ENCODE data around the gene MTMR11.

MTMR11 gene

GRCh38 chr1:149906570-149907075, 30.1 kb downstream of the MTMR11 start:
- TF ChIP-seq CTCF (IDR thresholded peaks at IDR 0.05; ENCODE audit: low read depth, low read length), result no peak
- no peak for DNase-seq (ENCODE audit: low read depth in 2 of 2)
- H3K4me3 ChIP-seq (replicated peaks in 1 of 2; ENCODE audit: low read depth in 2 of 2, low read length in 2 of 2), result no peak overlapping the region

GRCh38 chr1:149903836-149904491, 32.7 kb downstream of the MTMR11 start:
- DNase-seq (ENCODE audit: low read depth in 2 of 2), result no peak
- no peak overlapping the region for H3K4me3 ChIP-seq (replicated peaks in 1 of 2; ENCODE audit: low read depth in 2 of 2, low read length in 2 of 2)
- TF ChIP-seq CTCF (IDR thresholded peaks at IDR 0.05; ENCODE audit: low read depth, low read length), result no peak

- H3K4me3 ChIP-seq (replicated peaks in 1 of 2; ENCODE audit: low read depth in 2 of 2, low read length in 2 of 2), result peak within 1 kb of the TSS; percentile 56
- no peak for TF ChIP-seq CTCF (IDR thresholded peaks at IDR 0.05; ENCODE audit: low read depth, low read length)
- DNase-seq (ENCODE audit: low read depth in 2 of 2), result peak; percentile 91 to 93
These were observed 37.0 kb downstream of the MTMR11 start, which contains the start of gene BOLA1 for GRCh38 chr1:149899460-149900284. TSS of gene BOLA1 (plus strand) at chr1:149899568. CDS start at chr1:149900060, 492 bp downstream.

GRCh38 chr1:149896575-149896974, 40.1 kb downstream of the MTMR11 start:
- no peak for TF ChIP-seq CTCF (IDR thresholded peaks at IDR 0.05; ENCODE audit: low read depth, low read length)
- no peak for DNase-seq (ENCODE audit: low read depth in 2 of 2)
- H3K4me3 ChIP-seq (replicated peaks in 1 of 2; ENCODE audit: low read depth in 2 of 2, low read length in 2 of 2), result no peak overlapping the region

GRCh38 chr1:149888999-149889289, 47.7 kb downstream of the MTMR11 start:
- TF ChIP-seq CTCF (IDR thresholded peaks at IDR 0.05; ENCODE audit: low read depth, low read length), result no peak
- DNase-seq (ENCODE audit: low read depth in 2 of 2), result peak; percentile 66 to 71
- peak overlapping the region; percentile 55 to 71 for H3K4me3 ChIP-seq (replicated peaks in 1 of 2; ENCODE audit: low read depth in 2 of 2, low read length in 2 of 2)

GRCh38 chr1:149888247-149888998, 48.3 kb downstream of the MTMR11 start:
- peak; percentile 93 to 95 for DNase-seq (ENCODE audit: low read depth in 2 of 2)
- peak; percentile 60 for TF ChIP-seq CTCF (IDR thresholded peaks at IDR 0.05; ENCODE audit: low read depth, low read length)
- H3K4me3 ChIP-seq (replicated peaks in 1 of 2; ENCODE audit: low read depth in 2 of 2, low read length in 2 of 2), result peak overlapping the region; percentile 55 to 71
